Kidney tubule cell (primary cell): ENCODE data around the gene TRPT1.

Experiments used
- DNase-seq: peaks from one replicate; pipeline ENCODE4 v3.0.0-alpha.2; 2018; ENCODE audit warnings: low spot score

TRPT1 gene

GRCh38 chr11:64225608-64226506, at the start of gene TRPT1, which contains the start of gene NUDT22:
Gene TRPT1 (minus strand): TSS chr11:64226186. CDS start chr11:64225860, 326 bp downstream.
Gene NUDT22 (plus strand): TSS chr11:64226274. CDS start chr11:64226653, 379 bp downstream.
- peak; percentile 84 for DNase-seq

- DNase-seq, result no peak
Measured at GRCh38 chr11:64275031-64275800, 49.2 kb upstream of the TRPT1 start.

- peak; percentile 100 for DNase-seq
Measured at GRCh38 chr11:64269540-64270220, 43.7 kb upstream of the TRPT1 start.

GRCh38 chr11:64268893-64269539, 43.0 kb upstream of the TRPT1 start:
- DNase-seq, result peak; percentile 77

GRCh38 chr11:64268025-64268892, 42.3 kb upstream of the TRPT1 start:
- DNase-seq, result no peak

- DNase-seq, result no peak
Measured at GRCh38 chr11:64267207-64267945, 41.4 kb upstream of the TRPT1 start.

GRCh38 chr11:64266339-64266738, 40.4 kb upstream of the TRPT1 start:
- no peak for DNase-seq

GRCh38 chr11:64265176-64266160, 39.5 kb upstream of the TRPT1 start:
- DNase-seq, result no peak

GRCh38 chr11:64264371-64264852, 38.4 kb upstream of the TRPT1 start:
- no peak for DNase-seq

GRCh38 chr11:64263947-64264317, 37.9 kb upstream of the TRPT1 start:
- no peak for DNase-seq

GRCh38 chr11:64263021-64263946, 37.3 kb upstream of the TRPT1 start:
- DNase-seq, result peak; percentile 29

GRCh38 chr11:64262271-64263002, 36.5 kb upstream of the TRPT1 start:
- no peak for DNase-seq

GRCh38 chr11:64261556-64262080, 35.6 kb upstream of the TRPT1 start:
- DNase-seq, result no peak

GRCh38 chr11:64260147-64260708, 34.2 kb upstream of the TRPT1 start:
- no peak for DNase-seq

GRCh38 chr11:64259533-64260067, 33.6 kb upstream of the TRPT1 start:
- no peak for DNase-seq

GRCh38 chr11:64258946-64259532, 33.1 kb upstream of the TRPT1 start:
- no peak for DNase-seq
